Lower leg skin (tissue), 4 donors: Measurements from ENCODE around the gene ARHGEF10L. TPM values are rescaled to one million over a fixed set of nuclear protein-coding genes. Genes with fewer than 3 reads are reported as not detected.

Experiments
- DNase-seq, 2 donors: peaks; one replicate each; pipeline ENCODE4 v3.0.0-alpha.2; 2019; ENCODE audit warnings: low spot score in 2 of 2
- H3K4me3 ChIP-seq: fragments of 200-600 bp; sonication (generic); 2 replicates; pipeline ENCODE4 v1.5.1; 2017; ENCODE audit warnings: mild to moderate bottlenecking, low read depth; ENCODE audit not compliant: poor library complexity, severe bottlenecking
- CTCF ChIP-seq, 3 donors: fragments of 450-650 bp; IDR thresholded peaks; one replicate each; pipeline ENCODE4 v1.5.1; 2016; ENCODE audit warnings: antibody characterized with exemption in 3 of 3, mild to moderate bottlenecking in 3 of 3, moderate library complexity in 2 of 3
- POLR2A ChIP-seq, 2 donors: fragments of 450-650 bp; IDR thresholded peaks; one replicate each; pipeline ENCODE4 v1.6.1; 2016 to 2017; ENCODE audit warnings: antibody characterized with exemption in 2 of 2, mild to moderate bottlenecking in 1 of 2, moderate library complexity in 1 of 2
- WGBS, 2 donors: methylation state at CpG; one replicate each; pipeline ENCODE4 v1.1.5; 2018; 5-methylcytosine and 5-hydroxymethylcytosine counted together
- intact Hi-C: fragments of 100-400 bp; cut with DNase I; formaldehyde crosslinking; loops from one replicate; pipeline ENCODE4 v1.15.0; 2023; ENCODE audit warnings: low total_unique reads
- total RNA-seq, 4 donors: library from RNA; depleted of rRNA; stranded (reverse); fragments of >200 nt; gene quantifications; one replicate each; pipeline ENCODE4 v1.1.0, GENCODE V29; 2016

Gene ARHGEF10L
- total RNA-seq, 4 donors from 2014 or later, result 95.1 to 125 (median 114) TPM

GRCh38 chr1:17632106-17632505 lies 92.6 kb downstream of the ARHGEF10L start:
- H3K4me3 ChIP-seq, result no peak overlapping the region
- WGBS, 2 donors, result 90 to 93% methylated on average over 19 of the region's 19 CpGs
- no peak for TF ChIP-seq POLR2A (IDR thresholded peaks at IDR 0.05)
- TF ChIP-seq CTCF (IDR thresholded peaks at IDR 0.05), result no peak
- no peak for DNase-seq
- intact Hi-C loops, result no loop called here

- intact Hi-C loops, result no loop called here
- no peak overlapping the region for H3K4me3 ChIP-seq
- DNase-seq, result no peak
- no peak for TF ChIP-seq POLR2A (IDR thresholded peaks at IDR 0.05)
- 80 to 85% methylated on average over 10 to 12 of the region's 12 CpGs for WGBS, 2 donors
These were observed 93.2 kb downstream of the ARHGEF10L start for GRCh38 chr1:17632541-17633184.

DNA sequence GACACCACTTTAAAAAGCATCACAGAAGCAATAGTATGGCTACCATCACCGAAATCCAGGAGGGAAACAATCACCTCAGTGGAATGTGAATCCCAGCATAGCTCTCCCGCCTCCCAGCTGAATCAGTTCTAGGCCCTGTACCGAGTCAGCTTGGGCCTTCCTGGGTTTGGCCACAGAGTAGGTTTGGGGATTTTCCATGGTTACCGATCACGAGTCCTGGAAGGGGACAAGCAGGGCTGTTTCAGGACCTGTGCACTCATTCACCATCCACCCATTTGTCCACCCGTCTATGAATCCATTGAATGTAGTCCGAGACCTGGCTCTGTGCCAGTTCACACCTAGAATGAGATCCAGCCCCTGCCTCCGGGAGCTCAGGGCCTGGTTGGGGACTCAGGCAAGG lies 94.2 kb downstream of the ARHGEF10L start:
- intact Hi-C loops, result no loop called here
- WGBS, 2 donors, result 67 to 75% methylated on average over 8 of the region's 8 CpGs
- no peak for TF ChIP-seq CTCF (IDR thresholded peaks at IDR 0.05)
- no peak for TF ChIP-seq POLR2A (IDR thresholded peaks at IDR 0.05)
- H3K4me3 ChIP-seq, result no peak overlapping the region
- no peak for DNase-seq

GRCh38 chr1:17635276-17635675 lies 95.8 kb downstream of the ARHGEF10L start:
- 73 to 78% methylated on average over 5 of the region's 5 CpGs for WGBS, 2 donors
- DNase-seq, result no peak
- intact Hi-C loops, result no loop called here
- no peak overlapping the region for H3K4me3 ChIP-seq
- TF ChIP-seq CTCF (IDR thresholded peaks at IDR 0.05) (no peak), POLR2A (IDR thresholded peaks at IDR 0.05) (no peak)

- TF ChIP-seq POLR2A (IDR thresholded peaks at IDR 0.05) (no peak), CTCF (IDR thresholded peaks at IDR 0.05) (no peak)
- no peak overlapping the region for H3K4me3 ChIP-seq
- intact Hi-C loops, result no loop called here
- DNase-seq, result peak in 1 of 2 donors; percentile 52
- 82 to 88% methylated on average over 9 of the region's 9 CpGs for WGBS, 2 donors
These were observed 96.3 kb downstream of the ARHGEF10L start for GRCh38 chr1:17635811-17636210.

GRCh38 chr1:17636612-17637011 lies 97.1 kb downstream of the ARHGEF10L start:
- WGBS, 2 donors, result 93 to 94% methylated on average over 3 of the region's 3 CpGs
- intact Hi-C loops, result no loop called here
- no peak for DNase-seq
- TF ChIP-seq CTCF (IDR thresholded peaks at IDR 0.05) (no peak), POLR2A (IDR thresholded peaks at IDR 0.05) (no peak)
- no peak overlapping the region for H3K4me3 ChIP-seq
